OCI-LY1 (cell line): ENCODE data around the gene LITAFD.

Experiments
- H2AFZ ChIP-seq: fragments of 200-600 bp; sonication (generic), shearing (Covaris generic); 2 replicates; pipeline ENCODE4 v1.6.0; 2014; ENCODE audit warnings: antibody characterized with exemption, mild to moderate bottlenecking, low read length
- H3F3A ChIP-seq: fragments of 200-600 bp; sonication (generic), shearing (Covaris generic); 2 replicates; pipeline ENCODE4 v1.6.0; 2014; ENCODE audit warnings: mild to moderate bottlenecking, antibody characterized with exemption, low read length, moderate library complexity; ENCODE audit not compliant: insufficient read depth
- H3K27ac ChIP-seq: fragments of 200-600 bp; sonication (generic); 2 replicates; pipeline ENCODE4 v1.5.1; 2014; ENCODE audit warnings: low read length, mixed run types, mild to moderate bottlenecking, low read depth; ENCODE audit not compliant: poor library complexity, severe bottlenecking
- H3K27me3 ChIP-seq: fragments of 200-600 bp; sonication (generic); 2 replicates; pipeline ENCODE4 v1.6.0; 2014; ENCODE audit warnings: antibody characterized with exemption, mild to moderate bottlenecking, low read length, moderate library complexity; ENCODE audit not compliant: insufficient read depth
- H3K36me3 ChIP-seq: fragments of 200-600 bp; sonication (generic); 2 replicates; pipeline ENCODE4 v1.6.1; 2014; ENCODE audit warnings: mild to moderate bottlenecking, antibody characterized with exemption, low read length, moderate library complexity, mixed read lengths; ENCODE audit not compliant: insufficient read depth
- H3K4me1 ChIP-seq: fragments of 200-600 bp; sonication (generic); 2 replicates; pipeline ENCODE4 v1.5.1; 2014; ENCODE audit warnings: mild to moderate bottlenecking, low read length, moderate library complexity; ENCODE audit not compliant: insufficient read depth, severe bottlenecking
- H3K4me2 ChIP-seq: fragments of 200-600 bp; sonication (generic), shearing (Covaris generic); 2 replicates; pipeline ENCODE4 v1.6.1; 2014; ENCODE audit warnings: low read length
- H3K4me3 ChIP-seq: fragments of 200-600 bp; sonication (generic); 2 replicates; pipeline ENCODE4 v1.5.1; 2014; ENCODE audit warnings: low read length, low read depth, mild to moderate bottlenecking, mixed read lengths; ENCODE audit not compliant: poor library complexity, severe bottlenecking
- H3K79me2 ChIP-seq: fragments of 200-600 bp; shearing (Covaris generic); 2 replicates; pipeline ENCODE4 v1.6.1; 2016; ENCODE audit warnings: mixed run types, low read length, mixed read lengths; ENCODE audit not compliant: insufficient read depth
- H3K9ac ChIP-seq: fragments of 200-600 bp; sonication (generic), shearing (Covaris generic); 2 replicates; pipeline ENCODE4 v1.6.1; 2014; ENCODE audit warnings: mild to moderate bottlenecking, low read length, mixed read lengths
- H3K9me2 ChIP-seq: fragments of 200-600 bp; sonication (generic), shearing (Covaris generic); 2 replicates; pipeline ENCODE4 v1.6.1; 2014; ENCODE audit warnings: low read depth, mild to moderate bottlenecking, low read length, mixed read lengths
- H3K9me3 ChIP-seq: fragments of 200-600 bp; shearing (Covaris generic); 2 replicates; pipeline ENCODE4 v1.6.1; 2014; ENCODE audit warnings: low read length, mixed read lengths
- H4K20me1 ChIP-seq: fragments of 200-600 bp; sonication (generic), shearing (Covaris generic); 2 replicates; pipeline ENCODE4 v1.6.0; 2016; ENCODE audit warnings: mild to moderate bottlenecking, low read length; ENCODE audit not compliant: insufficient read depth
- EZH2 ChIP-seq: fragments of 200-600 bp; sonication (generic), shearing (Covaris generic); IDR thresholded peaks from 2 replicates; pipeline ENCODE4 v1.8.0; 2017; ENCODE audit warnings: borderline replicate concordance, mixed run types, mild to moderate bottlenecking, antibody characterized with exemption, low read length, moderate library complexity, mixed read lengths
- TF ChIP-seq, protein P1 (sequence below): fragments of 200-600 bp; sonication (generic), shearing (Covaris generic); IDR thresholded peaks from 2 replicates; pipeline ENCODE4 v1.5.1; 2017; ENCODE audit warnings: mild to moderate bottlenecking, antibody characterized with exemption, low read length, moderate library complexity, mixed read lengths

The LITAFD gene

DNA sequence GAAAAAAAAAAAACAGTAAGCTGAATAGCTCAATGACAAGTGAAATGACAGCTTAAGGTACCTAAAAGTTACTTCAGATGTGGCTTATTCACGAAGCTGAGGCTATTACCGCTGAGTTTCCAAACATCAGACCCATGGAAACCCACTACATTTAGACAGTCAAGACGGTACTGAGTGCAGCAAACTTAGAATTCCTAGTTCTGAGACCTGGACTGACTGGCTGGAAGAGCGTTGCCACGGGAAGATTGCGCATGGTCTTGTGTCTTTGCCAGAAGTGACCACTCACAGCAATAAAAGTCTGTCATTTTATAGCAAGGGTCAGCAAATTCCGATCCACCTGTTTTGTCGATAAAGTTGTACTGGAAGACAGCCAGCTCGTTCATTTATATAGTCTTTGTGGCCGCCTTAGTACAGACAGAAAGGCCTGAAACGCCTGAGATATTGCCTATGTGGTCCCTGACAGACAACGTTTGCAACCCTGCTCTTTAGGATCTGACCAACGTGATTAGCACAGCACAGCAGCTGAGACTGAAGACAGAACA lies 19.2 kb downstream of the LITAFD start:
- H3K9me2 ChIP-seq = no peaks in the 10 kb centered on the region
- H3K9me3 ChIP-seq = no peaks in the 10 kb centered on the region
- TF ChIP-seq EZH2 = no peak
- TF ChIP-seq, protein P1, sequence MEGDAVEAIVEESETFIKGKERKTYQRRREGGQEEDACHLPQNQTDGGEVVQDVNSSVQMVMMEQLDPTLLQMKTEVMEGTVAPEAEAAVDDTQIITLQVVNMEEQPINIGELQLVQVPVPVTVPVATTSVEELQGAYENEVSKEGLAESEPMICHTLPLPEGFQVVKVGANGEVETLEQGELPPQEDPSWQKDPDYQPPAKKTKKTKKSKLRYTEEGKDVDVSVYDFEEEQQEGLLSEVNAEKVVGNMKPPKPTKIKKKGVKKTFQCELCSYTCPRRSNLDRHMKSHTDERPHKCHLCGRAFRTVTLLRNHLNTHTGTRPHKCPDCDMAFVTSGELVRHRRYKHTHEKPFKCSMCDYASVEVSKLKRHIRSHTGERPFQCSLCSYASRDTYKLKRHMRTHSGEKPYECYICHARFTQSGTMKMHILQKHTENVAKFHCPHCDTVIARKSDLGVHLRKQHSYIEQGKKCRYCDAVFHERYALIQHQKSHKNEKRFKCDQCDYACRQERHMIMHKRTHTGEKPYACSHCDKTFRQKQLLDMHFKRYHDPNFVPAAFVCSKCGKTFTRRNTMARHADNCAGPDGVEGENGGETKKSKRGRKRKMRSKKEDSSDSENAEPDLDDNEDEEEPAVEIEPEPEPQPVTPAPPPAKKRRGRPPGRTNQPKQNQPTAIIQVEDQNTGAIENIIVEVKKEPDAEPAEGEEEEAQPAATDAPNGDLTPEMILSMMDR = no peak
- H3K27ac ChIP-seq = no peak overlapping the region
- H3K79me2 ChIP-seq = no peaks in the 10 kb centered on the region
- H2AFZ ChIP-seq = no peak overlapping the region
- H3K27me3 ChIP-seq = no peaks in the 10 kb centered on the region
- peaks cover 94% of the 10 kb centered on the region for H3K36me3 ChIP-seq
- H3F3A ChIP-seq = no peaks in the 10 kb centered on the region; the same call in 1 of the 2 replicates
- H3K4me3 ChIP-seq = no peak overlapping the region
- no peaks in the 10 kb centered on the region for H3K4me1 ChIP-seq
- H3K4me2 ChIP-seq = no peak overlapping the region
- H3K9ac ChIP-seq = no peak overlapping the region
- H4K20me1 ChIP-seq = no peaks in the 10 kb centered on the region

DNA sequence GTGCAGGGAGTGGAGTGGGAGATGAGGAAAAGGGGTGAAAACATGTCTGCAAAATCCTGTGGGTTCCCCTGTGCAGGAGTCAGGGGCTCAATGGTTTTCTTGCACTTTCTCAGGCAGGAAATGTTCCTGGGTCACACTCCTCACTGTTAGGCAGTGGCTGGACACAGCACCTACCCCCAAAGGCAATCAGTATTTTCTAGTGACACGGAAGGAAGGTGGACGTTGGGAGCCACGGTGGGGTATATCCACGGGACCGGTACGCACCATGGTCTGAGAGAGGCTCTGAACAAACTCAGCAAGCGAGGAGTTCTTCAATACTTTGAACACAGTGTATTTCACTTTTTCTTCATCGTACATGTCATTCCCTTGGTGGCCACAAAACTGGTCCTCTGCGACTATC lies 20.9 kb downstream of the LITAFD start:
- Histone ChIP-seq H3K36me3 (peaks cover 96% of the 10 kb centered on the region), H4K20me1 (no peaks in the 10 kb centered on the region)

DNA sequence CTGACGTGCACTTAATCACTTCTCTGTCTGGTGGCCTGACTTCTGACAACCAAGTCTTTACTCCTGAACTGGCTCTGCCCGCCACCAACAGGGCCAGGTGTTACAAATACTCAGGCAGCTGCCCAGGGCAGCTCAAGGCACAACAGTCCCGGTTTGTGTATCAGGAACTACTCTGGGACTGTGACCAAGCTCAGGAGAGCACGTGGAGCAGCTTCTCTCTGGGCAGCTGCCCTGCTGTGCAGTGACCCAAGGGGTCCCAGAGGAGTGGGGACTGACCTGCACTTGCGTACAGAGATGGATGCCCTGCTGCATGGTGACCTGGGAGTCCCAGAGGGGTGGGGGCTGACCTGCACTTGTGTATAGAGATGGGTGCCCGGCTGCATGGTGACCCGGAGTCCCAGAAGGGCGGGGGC lies 21.9 kb downstream of the LITAFD start:
- peaks cover 96% of the 10 kb centered on the region for H3K36me3 ChIP-seq
- no peaks in the 10 kb centered on the region for H3K9me3 ChIP-seq
- H3K9ac ChIP-seq = no peak overlapping the region
- no peaks in the 10 kb centered on the region; the same call in 1 of the 2 replicates for H3F3A ChIP-seq
- H3K27ac ChIP-seq = no peak overlapping the region
- H3K4me2 ChIP-seq = no peak overlapping the region
- H3K9me2 ChIP-seq = no peaks in the 10 kb centered on the region
- H3K27me3 ChIP-seq = no peaks in the 10 kb centered on the region
- no peaks in the 10 kb centered on the region for H4K20me1 ChIP-seq
- TF ChIP-seq, protein P1 = no peak
- no peak for TF ChIP-seq EZH2
- H3K4me3 ChIP-seq = no peak overlapping the region
- H3K4me1 ChIP-seq = no peaks in the 10 kb centered on the region
- H3K79me2 ChIP-seq = no peaks in the 10 kb centered on the region
- H2AFZ ChIP-seq = no peak overlapping the region

More for the DNA sequence above, 20.9 kb downstream of the LITAFD start:
- H3K79me2 ChIP-seq = no peaks in the 10 kb centered on the region
- H3K4me3 ChIP-seq = no peak overlapping the region
- H2AFZ ChIP-seq = no peak overlapping the region
- no peaks in the 10 kb centered on the region; the same call in 1 of the 2 replicates for H3F3A ChIP-seq
- H3K4me2 ChIP-seq = no peak overlapping the region
- H3K4me1 ChIP-seq = no peaks in the 10 kb centered on the region
- H3K9ac ChIP-seq = no peak overlapping the region
- TF ChIP-seq EZH2 = no peak
- TF ChIP-seq, protein P1 = no peak
- no peaks in the 10 kb centered on the region for H3K9me3 ChIP-seq
- H3K9me2 ChIP-seq = no peaks in the 10 kb centered on the region
- no peaks in the 10 kb centered on the region for H3K27me3 ChIP-seq
- H3K27ac ChIP-seq = no peak overlapping the region
